ENCODE data around the gene LRRC3C. TPM values are rescaled to one million over a fixed set of nuclear protein-coding genes. Genes with fewer than 3 reads are reported as not detected.

The LRRC3C gene
- total RNA-seq, 1 donor from 2014 or later, result not detected

DNA sequence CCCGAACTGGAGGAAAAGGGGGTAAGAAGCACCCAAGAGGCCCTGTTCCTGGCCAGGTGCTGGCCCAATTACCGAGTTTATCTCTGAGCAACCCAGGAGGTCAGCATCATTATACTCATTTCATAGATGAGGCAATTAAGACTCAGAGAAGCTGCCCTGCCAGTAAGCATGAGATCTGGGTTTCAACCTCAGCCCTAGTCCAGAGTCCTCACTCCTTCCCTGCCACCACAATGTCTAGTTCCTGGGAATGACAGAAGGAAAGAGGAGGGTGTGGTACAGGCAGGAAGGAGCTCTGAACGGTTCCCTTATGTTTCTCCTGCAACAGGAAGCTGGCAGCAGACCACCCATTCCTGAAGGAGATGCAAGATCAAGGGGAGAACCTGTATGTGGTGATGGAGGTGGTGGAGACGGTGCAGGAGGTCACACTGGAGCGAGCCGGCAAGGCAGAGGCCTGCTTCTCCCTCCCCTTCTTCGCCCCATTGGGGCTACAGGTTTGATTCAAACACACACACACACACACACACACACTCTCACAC is 42.7 kb downstream of the LRRC3C start:
- intact Hi-C loops (cut with DNase I), result no loop called here
- DNase-seq (ENCODE audit: low spot score), result no peak

DNA sequence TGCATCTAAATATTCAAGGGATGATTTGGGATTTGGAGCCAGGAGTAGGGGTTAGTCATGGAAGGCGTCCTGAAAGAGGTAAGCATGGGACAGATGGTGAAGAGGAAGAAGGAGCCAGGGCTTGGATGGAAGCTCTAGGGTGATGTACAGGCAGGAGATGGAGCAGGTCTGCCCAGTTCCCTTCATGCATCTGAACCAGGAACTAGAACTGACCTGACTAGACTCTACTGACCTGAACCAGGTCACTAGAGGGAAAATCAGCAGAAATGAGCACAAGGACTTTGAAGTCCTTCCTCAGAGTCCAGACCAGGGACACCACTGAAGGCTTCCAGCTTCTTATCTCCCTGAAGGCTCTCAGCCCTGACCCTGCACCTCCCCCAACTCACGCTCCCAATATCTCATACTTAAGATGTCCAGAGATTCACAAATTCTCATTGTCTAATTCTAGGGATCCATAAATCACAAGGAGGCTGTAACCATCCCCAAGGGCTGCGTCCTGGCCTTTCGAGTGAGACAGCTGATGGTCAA is 43.6 kb downstream of the LRRC3C start:
- intact Hi-C loops (cut with DNase I), result no loop called here
- no peak for DNase-seq (ENCODE audit: low spot score)

- intact Hi-C loops (cut with DNase I), result no loop called here
- no peak for DNase-seq (ENCODE audit: low spot score)
Observed at GRCh38 chr17:39972271-39972670, 44.7 kb downstream of the LRRC3C start.

- intact Hi-C loops (cut with DNase I), result no loop called here
- no peak for DNase-seq (ENCODE audit: low spot score)
Observed at GRCh38 chr17:39973496-39973895, 46.0 kb downstream of the LRRC3C start.

GRCh38 chr17:39974433-39974832 is 46.9 kb downstream of the LRRC3C start:
- DNase-seq (ENCODE audit: low spot score), result no peak
- intact Hi-C loops (cut with DNase I), result no loop called here

DNA sequence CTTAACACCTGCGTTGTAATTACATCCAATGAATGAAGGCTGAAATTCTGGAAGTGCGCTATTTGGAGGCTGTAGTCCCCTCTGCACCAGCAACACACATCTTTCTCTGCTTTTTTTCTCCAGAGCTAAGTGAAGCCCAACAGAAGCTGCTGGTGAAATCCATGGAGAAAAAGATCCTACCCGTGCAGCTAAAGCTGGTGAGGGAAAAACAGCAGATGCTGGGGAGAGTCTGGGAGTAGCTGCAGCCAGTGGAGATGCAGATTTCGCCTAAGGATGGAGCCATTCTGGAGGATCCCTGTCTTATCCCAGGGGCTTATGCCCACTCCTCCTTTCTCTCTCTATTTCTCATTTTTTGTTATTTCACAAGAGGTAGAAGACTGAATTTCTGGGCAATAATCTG is 48.3 kb downstream of the LRRC3C start:
- no peak for DNase-seq (ENCODE audit: low spot score)
- intact Hi-C loops (cut with DNase I), result loop anchor here (5.0 kb wide), 1 partner anchor 104 kb away; no protein-coding TSS in a partner anchor

DNA sequence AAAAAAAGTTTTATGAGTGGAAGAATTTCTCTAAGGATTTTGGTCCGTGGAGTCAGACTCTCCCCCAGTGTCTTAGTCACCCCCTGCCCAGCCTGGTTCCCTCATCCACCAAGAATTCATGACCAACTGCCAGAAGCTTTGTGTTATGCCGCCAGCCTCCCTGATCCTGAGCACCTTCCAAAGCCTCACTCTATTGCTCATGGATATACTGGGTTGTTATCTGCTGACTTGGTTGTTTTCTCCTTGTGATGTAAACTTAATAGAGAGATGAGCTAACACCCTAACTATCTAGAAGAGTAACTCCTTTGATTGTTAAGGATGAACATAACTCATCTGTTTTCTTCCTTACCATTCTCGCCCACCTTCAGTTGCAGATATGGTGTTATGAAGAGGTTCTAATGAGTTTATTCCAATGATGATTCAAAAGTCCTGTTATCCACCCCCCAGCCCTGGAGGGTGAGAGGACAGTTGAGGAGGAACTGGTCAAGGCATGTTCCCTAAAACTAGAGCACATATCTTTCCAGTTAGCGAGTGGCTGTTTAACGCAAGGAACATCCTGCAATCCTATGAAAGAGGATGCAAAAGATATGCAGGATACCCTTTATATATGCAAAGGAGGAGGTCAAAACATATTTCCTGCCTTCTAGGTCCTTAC is 51.6 kb downstream of the LRRC3C start:
- intact Hi-C loops (cut with DNase I), result loop anchor here (5.0 kb wide), 1 partner anchor 107 kb away; no protein-coding TSS in a partner anchor
- no peak for DNase-seq (ENCODE audit: low spot score)

- no peak for DNase-seq (ENCODE audit: low spot score)
Observed at GRCh38 chr17:39979893-39980350, 52.4 kb downstream of the LRRC3C start.

GRCh38 chr17:39980351-39981206 is 53.0 kb downstream of the LRRC3C start, which contains the start of gene PSMD3:
PSMD3 (plus strand) TSS chr17:39980807; CDS start chr17:39980971, 164 bp downstream.
- DNase-seq (ENCODE audit: low spot score), result peak; percentile 98
- intact Hi-C loops (cut with DNase I), result loop anchor here (1.0 to 2.0 kb wide), 2 partner anchors 28 to 53 kb away; partner anchors contain the start of genes LRRC3C and ORMDL3

More at GRCh38 chr17:39979893-39980350, 52.4 kb downstream of the LRRC3C start:
- intact Hi-C loops (cut with DNase I), result loop anchor here (1.0 to 5.0 kb wide), 3 partner anchors 27 to 108 kb away; partner anchors contain the start of genes LRRC3C and ORMDL3

- intact Hi-C loops (cut with DNase I), result loop anchor here (2.0 kb wide), 1 partner anchor 28 kb away; no protein-coding TSS in a partner anchor
- no peak for DNase-seq (ENCODE audit: low spot score)
Observed at GRCh38 chr17:39981207-39981741, 53.7 kb downstream of the LRRC3C start.

GRCh38 chr17:39981766-39982375 is 54.3 kb downstream of the LRRC3C start:
- intact Hi-C loops (cut with DNase I), result loop anchor here (2.0 kb wide), 1 partner anchor 29 kb away; no protein-coding TSS in a partner anchor
- no peak for DNase-seq (ENCODE audit: low spot score)

- DNase-seq (ENCODE audit: low spot score), result no peak
- intact Hi-C loops (cut with DNase I), result no loop called here
Observed at GRCh38 chr17:39988206-39988810, 60.8 kb downstream of the LRRC3C start.

- DNase-seq (ENCODE audit: low spot score), result no peak
- intact Hi-C loops (cut with DNase I), result no loop called here
Observed at GRCh38 chr17:39994448-39994847, 66.9 kb downstream of the LRRC3C start.

Other genes starting within 250 kb of the LRRC3C start
- 15.3 TPM for gene PGAP3, start 239.7 kb upstream of the LRRC3C start, total RNA-seq
- 84.4 TPM for gene ERBB2, start 227.7 kb upstream of the LRRC3C start, total RNA-seq
- 48.5 TPM for gene MIEN1, start 197.2 kb upstream of the LRRC3C start, total RNA-seq
- 0.65 TPM for gene GRB7, start 189.8 kb upstream of the LRRC3C start, total RNA-seq
- 0.51 TPM for gene IKZF3, start 63.4 kb upstream of the LRRC3C start, total RNA-seq
- gene ZPBP2, start 59.5 kb upstream of the LRRC3C start, total RNA-seq, result not detected
- 7.8 TPM for gene GSDMB, start 9.1 kb upstream of the LRRC3C start, total RNA-seq
- gene ORMDL3, start 131 bp upstream of the LRRC3C start, total RNA-seq, result 104 TPM
- 0.48 TPM for gene GSDMA, start 35.3 kb downstream of the LRRC3C start, total RNA-seq
- 85.2 TPM for gene PSMD3, start 53.1 kb downstream of the LRRC3C start, total RNA-seq
- not detected for gene CSF3, start 87.7 kb downstream of the LRRC3C start, total RNA-seq
- 56.4 TPM for gene MED24, start 126.7 kb downstream of the LRRC3C start, total RNA-seq
- 66.8 TPM for gene THRA, start 135.2 kb downstream of the LRRC3C start, total RNA-seq
- 25.8 TPM for gene NR1D1, start 172.9 kb downstream of the LRRC3C start, total RNA-seq
- 53.7 TPM for gene MSL1, start 194.2 kb downstream of the LRRC3C start, total RNA-seq
- 54.8 TPM for gene CASC3, start 212.8 kb downstream of the LRRC3C start, total RNA-seq
- 7.2 TPM for gene RAPGEFL1, start 249.7 kb downstream of the LRRC3C start, total RNA-seq

Data from cardiac septum (tissue), 1 donor.